ENCODE measurements around the gene ANGPTL2. TPM values are rescaled to one million over a fixed set of nuclear protein-coding genes. Genes with fewer than 3 reads are reported as not detected.

The ANGPTL2 gene
- polyA plus RNA-seq, 2 of the 4 experiments (the other 2 are of a cell fraction): 0.06 TPM; not detected in 1

DNA sequence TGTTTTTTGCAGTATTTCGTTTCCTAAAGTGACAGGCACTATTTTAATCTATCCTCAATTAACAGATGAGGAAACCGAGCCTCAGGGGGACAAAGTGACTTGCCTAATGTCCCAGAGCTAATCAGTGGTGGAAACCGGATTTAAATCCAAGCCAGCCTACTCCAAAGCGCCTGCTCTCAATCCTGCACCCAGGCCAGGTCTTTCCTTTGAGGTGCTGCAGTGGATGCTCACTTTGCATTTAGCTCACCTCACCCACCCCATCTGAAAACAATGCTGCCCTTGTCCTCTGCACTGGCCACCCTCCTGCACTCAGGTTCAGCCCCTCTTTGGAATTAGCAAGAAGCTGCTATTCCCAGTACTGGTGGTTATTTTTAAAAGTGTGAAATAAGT, 16.0 kb downstream of the ANGPTL2 start:
- no peak for ATAC-seq
- FAIRE-seq: no peak
- H3K27ac ChIP-seq: no peak overlapping the region
- TF ChIP-seq ESRRA (IDR thresholded peaks at IDR 0.05; ENCODE audit: borderline replicate concordance, low read length): no peak
- no peak for TF ChIP-seq CHD2 (IDR thresholded peaks at IDR 0.05; ENCODE audit: low read length, partially characterized antibody)
- TF ChIP-seq EHF (CRISPR knock-in tag; IDR thresholded peaks at IDR 0.05): no peak
- TF ChIP-seq MYC (IDR thresholded peaks at IDR 0.05; ENCODE audit: borderline replicate concordance, low read length): no peak
- no peak for TF ChIP-seq NPAS2 (CRISPR knock-in tag; IDR thresholded peaks at IDR 0.05; ENCODE audit: borderline replicate concordance)
- no peak for TF ChIP-seq TFCP2L1 (CRISPR knock-in tag; IDR thresholded peaks at IDR 0.05)
- TF ChIP-seq POLR2AphosphoS2 (conservative IDR thresholded peaks at IDR 0.05; ENCODE audit: low read length): no peak
- TF ChIP-seq MAZ (IDR thresholded peaks at IDR 0.05; ENCODE audit: borderline replicate concordance, low read depth, low read length): no peak
- no peak for TF ChIP-seq USF2 (IDR thresholded peaks at IDR 0.05)
- TF ChIP-seq CEBPB (IDR thresholded peaks at IDR 0.05): no peak
- TF ChIP-seq EHMT2 (IDR thresholded peaks at IDR 0.05; ENCODE audit: low read depth): no peak
- TF ChIP-seq BHLHE40 (IDR thresholded peaks at IDR 0.05; ENCODE audit: low read depth, low read length): no peak
- no peak for TF ChIP-seq HOXA7 (CRISPR knock-in tag; IDR thresholded peaks at IDR 0.05)
- TF ChIP-seq KDM1A (IDR thresholded peaks at IDR 0.05; ENCODE audit: low read depth): no peak
- TF ChIP-seq, protein P1, sequence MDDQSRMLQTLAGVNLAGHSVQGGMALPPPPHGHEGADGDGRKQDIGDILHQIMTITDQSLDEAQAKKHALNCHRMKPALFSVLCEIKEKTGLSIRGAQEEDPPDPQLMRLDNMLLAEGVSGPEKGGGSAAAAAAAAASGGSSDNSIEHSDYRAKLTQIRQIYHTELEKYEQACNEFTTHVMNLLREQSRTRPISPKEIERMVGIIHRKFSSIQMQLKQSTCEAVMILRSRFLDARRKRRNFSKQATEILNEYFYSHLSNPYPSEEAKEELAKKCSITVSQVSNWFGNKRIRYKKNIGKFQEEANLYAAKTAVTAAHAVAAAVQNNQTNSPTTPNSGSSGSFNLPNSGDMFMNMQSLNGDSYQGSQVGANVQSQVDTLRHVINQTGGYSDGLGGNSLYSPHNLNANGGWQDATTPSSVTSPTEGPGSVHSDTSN (IDR thresholded peaks at IDR 0.05): no peak
- no peak for TF ChIP-seq SMC3 (IDR thresholded peaks at IDR 0.05)
- ChIA-PET POLR2A (interaction anchor here (0.6 kb wide), 1 partner anchor 14 kb away, joined by 3 read pairs; no protein-coding TSS in a partner anchor), CTCF (no interaction called here)
- H3K4me1 ChIP-seq: no peaks in the 10 kb centered on the region; the same call in 2 of the 3 replicates
- H3K9me3 ChIP-seq: no peaks in the 10 kb centered on the region
- WGBS (ENCODE audit: missing lambda C conversion rate): 68% methylated on average over 4 of the region's 4 CpGs
- H3K4me3 ChIP-seq: no peak overlapping the region
- DNase-seq (ENCODE audit: low read depth in 1 of 2, low spot score in 1 of 2): no peak
- no peak overlapping the region for H3K4me2 ChIP-seq

- H3K27ac ChIP-seq: no peak overlapping the region
- no peak for ATAC-seq
- no peaks in the 10 kb centered on the region; the same call in 2 of the 3 replicates for H3K4me1 ChIP-seq
- 73% methylated on average over 7 of the region's 7 CpGs for WGBS (ENCODE audit: missing lambda C conversion rate)
- no peak overlapping the region for H3K4me2 ChIP-seq
- TF ChIP-seq FOSL2 (IDR thresholded peaks at IDR 0.05): no peak
- no peak for TF ChIP-seq FOSL2 (CRISPR knock-in tag; IDR thresholded peaks at IDR 0.05)
- TF ChIP-seq CHD2 (IDR thresholded peaks at IDR 0.05; ENCODE audit: low read length, partially characterized antibody): no peak
- no peaks in the 10 kb centered on the region for H3K9me3 ChIP-seq
- no peak overlapping the region for H3K4me3 ChIP-seq
- no peak for FAIRE-seq
- ChIA-PET POLR2A (no interaction called here), CTCF (no interaction called here)
- DNase-seq (ENCODE audit: low read depth in 1 of 2, low spot score in 1 of 2): no peak
Measured at GRCh38 chr9:127105805-127106465, 16.5 kb downstream of the ANGPTL2 start.

- no peaks in the 10 kb centered on the region; the same call in 2 of the 3 replicates for H3K4me1 ChIP-seq
- POLR2A ChIA-PET: no interaction called here
- no peak for TF ChIP-seq PHF8 (IDR thresholded peaks at IDR 0.05; ENCODE audit: borderline replicate concordance, low read depth)
- no peak overlapping the region for H3K4me3 ChIP-seq
- no peak for ATAC-seq
- H3K27ac ChIP-seq: no peak overlapping the region
- WGBS (ENCODE audit: missing lambda C conversion rate): 88% methylated on average over 7 of the region's 7 CpGs
- CTCF ChIA-PET: interaction anchor here (1.4 to 2.7 kb wide), 2 partner anchors 14 to 164 kb away, joined by 6 to 11 read pairs; no protein-coding TSS in a partner anchor
- H3K9me3 ChIP-seq: no peaks in the 10 kb centered on the region
- no peak for FAIRE-seq
- H3K4me2 ChIP-seq: no peak overlapping the region
- no peak for DNase-seq (ENCODE audit: low read depth in 1 of 2, low spot score in 1 of 2)
Measured at GRCh38 chr9:127104581-127105311, 17.7 kb downstream of the ANGPTL2 start.

Measured in A549 (cell line).